Sigmoid colon (tissue), 4 donors: ENCODE results near the gene PPM1A.

Experiments
- CTCF ChIP-seq, 4 experiments: fragments of 450-650 bp in 3 of 4; fragments of 200-600 bp in 1 of 4; IDR thresholded peaks; one replicate each; pipeline ENCODE4 v1.5.1; 2016 to 2019; ENCODE audit warnings: antibody characterized with exemption in 4 of 4, mild to moderate bottlenecking in 3 of 4, moderate library complexity in 2 of 4
- EP300 ChIP-seq, 4 donors: sonication (generic); formaldehyde crosslinking; IDR thresholded peaks; one replicate each; pipeline ENCODE4 v1.6.1; 2017; ENCODE audit warnings: antibody characterized with exemption in 4 of 4
- POLR2AphosphoS5 ChIP-seq, 4 donors: sonication (generic); formaldehyde crosslinking; IDR thresholded peaks; one replicate each; pipeline ENCODE4 v1.6.1; 2017; ENCODE audit warnings: antibody characterized with exemption in 4 of 4

- TF ChIP-seq CTCF (IDR thresholded peaks at IDR 0.05) (no peak), POLR2AphosphoS5 (IDR thresholded peaks at IDR 0.05) (no peak), EP300 (IDR thresholded peaks at IDR 0.05) (no peak)
Observed at GRCh38 chr14:60294411-60295069, 45.5 kb downstream of the PPM1A start.
